Suprapubic skin (tissue), 4 donors: ENCODE measurements around the gene MARCKSL1. TPM values are rescaled to one million over a fixed set of nuclear protein-coding genes. Genes with fewer than 3 reads are reported as not detected.

ENCODE experiments used
- DNase-seq, 2 donors: peaks; one replicate each; pipeline ENCODE4 v3.0.0-alpha.2; 2019; ENCODE audit warnings: low spot score in 2 of 2
- H3K27ac ChIP-seq: fragments of 200-600 bp; sonication (generic); one replicate; pipeline ENCODE4 v1.5.1; 2019
- H3K27me3 ChIP-seq: fragments of 200-600 bp; sonication (generic); one replicate; pipeline ENCODE4 v1.5.1; 2019
- H3K36me3 ChIP-seq: fragments of 200-600 bp; sonication (generic); one replicate; pipeline ENCODE4 v1.5.1; 2019
- H3K4me1 ChIP-seq: fragments of 200-600 bp; sonication (generic); one replicate; pipeline ENCODE4 v1.5.1; 2019
- H3K4me3 ChIP-seq: fragments of 200-600 bp; sonication (generic); one replicate; pipeline ENCODE4 v1.5.1; 2019; ENCODE audit warnings: mild to moderate bottlenecking
- H3K9me3 ChIP-seq: fragments of 200-600 bp; sonication (generic); one replicate; pipeline ENCODE4 v1.5.1; 2019
- EP300 ChIP-seq: sonication (generic); formaldehyde crosslinking; IDR thresholded peaks from one replicate; pipeline ENCODE4 v1.6.1; 2017; ENCODE audit warnings: antibody characterized with exemption
- POLR2A ChIP-seq, 2 donors: fragments of 450-650 bp; IDR thresholded peaks; one replicate each; pipeline ENCODE4 v1.6.1; 2017; ENCODE audit warnings: antibody characterized with exemption in 2 of 2, mild to moderate bottlenecking in 2 of 2, moderate library complexity in 2 of 2
- POLR2AphosphoS5 ChIP-seq, 3 donors: sonication (generic); formaldehyde crosslinking; IDR thresholded peaks; one replicate each; pipeline ENCODE4 v1.6.1; 2017; ENCODE audit warnings: antibody characterized with exemption in 3 of 3
- WGBS: methylation state at CpG from one replicate; pipeline ENCODE4 v1.1.5; 2018; 5-methylcytosine and 5-hydroxymethylcytosine counted together
- total RNA-seq, 4 donors: library from RNA; depleted of rRNA; stranded (reverse); fragments of >200 nt; gene quantifications; one replicate each; pipeline ENCODE4 v1.1.0, GENCODE V29; 2016
- TF ChIP-seq, protein P1 (sequence below), 2 donors: fragments of 200-600 bp in 1 of 2; fragments of 450-650 bp in 1 of 2; sonication (generic) in 1 of 2; IDR thresholded peaks; one replicate each; pipeline ENCODE4 v1.5.1; 2016 to 2019; ENCODE audit warnings: antibody characterized with exemption in 2 of 2, mild to moderate bottlenecking in 1 of 2, moderate library complexity in 1 of 2

The MARCKSL1 gene
- total RNA-seq, 4 donors from 2014 or later = 12.8 to 25.1 (median 19.3) TPM

- H3K4me1 ChIP-seq = peaks cover 22% of the 10 kb centered on the region
- no peaks in the 10 kb centered on the region for H3K9me3 ChIP-seq
- no peak overlapping the region for H3K27ac ChIP-seq
- TF ChIP-seq, protein P1, sequence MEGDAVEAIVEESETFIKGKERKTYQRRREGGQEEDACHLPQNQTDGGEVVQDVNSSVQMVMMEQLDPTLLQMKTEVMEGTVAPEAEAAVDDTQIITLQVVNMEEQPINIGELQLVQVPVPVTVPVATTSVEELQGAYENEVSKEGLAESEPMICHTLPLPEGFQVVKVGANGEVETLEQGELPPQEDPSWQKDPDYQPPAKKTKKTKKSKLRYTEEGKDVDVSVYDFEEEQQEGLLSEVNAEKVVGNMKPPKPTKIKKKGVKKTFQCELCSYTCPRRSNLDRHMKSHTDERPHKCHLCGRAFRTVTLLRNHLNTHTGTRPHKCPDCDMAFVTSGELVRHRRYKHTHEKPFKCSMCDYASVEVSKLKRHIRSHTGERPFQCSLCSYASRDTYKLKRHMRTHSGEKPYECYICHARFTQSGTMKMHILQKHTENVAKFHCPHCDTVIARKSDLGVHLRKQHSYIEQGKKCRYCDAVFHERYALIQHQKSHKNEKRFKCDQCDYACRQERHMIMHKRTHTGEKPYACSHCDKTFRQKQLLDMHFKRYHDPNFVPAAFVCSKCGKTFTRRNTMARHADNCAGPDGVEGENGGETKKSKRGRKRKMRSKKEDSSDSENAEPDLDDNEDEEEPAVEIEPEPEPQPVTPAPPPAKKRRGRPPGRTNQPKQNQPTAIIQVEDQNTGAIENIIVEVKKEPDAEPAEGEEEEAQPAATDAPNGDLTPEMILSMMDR (IDR thresholded peaks at IDR 0.05) = no peak
- TF ChIP-seq POLR2AphosphoS5 (IDR thresholded peaks at IDR 0.05) (no peak), EP300 (no peak), POLR2A (IDR thresholded peaks at IDR 0.05) (no peak)
- DNase-seq = no peak
- no peaks in the 10 kb centered on the region for H3K36me3 ChIP-seq
- no peaks in the 10 kb centered on the region for H3K27me3 ChIP-seq
- no peak overlapping the region for H3K4me3 ChIP-seq
- 78% methylated on average over 9 of the region's 9 CpGs for WGBS
Observed at GRCh38 chr1:32346532-32347157, 10.6 kb upstream of the MARCKSL1 start.

DNA sequence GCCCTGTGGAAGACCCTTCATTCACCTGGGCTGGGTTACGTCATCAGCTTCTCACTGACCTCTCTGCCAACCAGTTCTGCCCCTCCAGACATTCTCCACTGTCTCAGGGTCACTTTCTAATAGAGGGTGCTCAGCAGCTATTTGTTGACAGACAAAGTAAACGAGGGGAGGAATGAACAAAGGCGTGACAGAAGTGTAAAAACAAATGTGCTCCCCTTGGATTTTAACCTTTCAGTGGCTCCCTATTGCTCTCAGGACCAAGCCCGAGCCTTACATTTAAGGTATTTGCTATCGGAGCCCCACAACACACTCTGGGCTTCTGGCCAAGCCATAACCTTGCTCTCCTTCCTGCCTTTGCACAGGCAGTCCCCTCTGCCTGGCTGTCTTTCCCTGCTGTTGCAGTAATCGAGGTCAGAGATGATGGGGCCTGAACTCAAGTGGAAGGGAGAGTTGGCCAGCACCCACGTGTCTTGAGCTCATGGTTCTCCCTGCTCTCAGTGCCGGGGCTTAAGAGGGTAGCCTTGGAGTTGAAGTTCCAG lies 9.3 kb upstream of the MARCKSL1 start:
- no peaks in the 10 kb centered on the region for H3K36me3 ChIP-seq
- no peak for DNase-seq
- H3K27me3 ChIP-seq = no peaks in the 10 kb centered on the region
- H3K27ac ChIP-seq = no peak overlapping the region
- no peak overlapping the region for H3K4me3 ChIP-seq
- H3K9me3 ChIP-seq = no peaks in the 10 kb centered on the region
- H3K4me1 ChIP-seq = peaks cover 20% of the 10 kb centered on the region
- WGBS = 64% methylated on average over 8 of the region's 8 CpGs
- TF ChIP-seq POLR2AphosphoS5 (IDR thresholded peaks at IDR 0.05) (no peak), POLR2A (IDR thresholded peaks at IDR 0.05) (no peak), EP300 (no peak)
- TF ChIP-seq, protein P1 (IDR thresholded peaks at IDR 0.05) = no peak

DNA sequence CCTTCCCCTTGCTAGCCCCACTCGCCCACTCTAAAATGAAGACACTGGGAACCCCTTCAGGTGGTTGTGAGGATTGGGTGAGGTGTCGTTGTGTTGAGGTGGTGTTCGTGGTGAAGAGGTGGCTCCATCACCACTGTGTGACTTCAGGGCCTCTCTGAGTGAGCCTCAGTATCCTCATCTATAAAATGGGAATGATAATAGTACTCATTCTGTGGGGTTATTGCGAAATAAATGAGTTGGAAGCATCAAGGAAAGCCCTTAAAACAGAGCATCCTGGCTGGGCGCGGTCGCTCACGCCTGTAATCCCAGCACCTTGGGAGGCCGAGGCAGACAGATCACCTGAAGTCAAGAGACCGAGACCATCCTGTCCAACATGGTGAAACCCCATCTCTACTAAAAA lies 6.7 kb upstream of the MARCKSL1 start:
- 91% methylated on average over 10 of the region's 10 CpGs for WGBS

GRCh38 chr1:32341971-32342370 lies 5.9 kb upstream of the MARCKSL1 start:
- Histone ChIP-seq H3K27ac (no peak overlapping the region), H3K36me3 (no peaks in the 10 kb centered on the region), H3K27me3 (no peaks in the 10 kb centered on the region), H3K4me3 (no peak overlapping the region), H3K4me1 (peaks cover 31% of the 10 kb centered on the region), H3K9me3 (no peaks in the 10 kb centered on the region)
- 35% methylated on average over 5 of the region's 5 CpGs for WGBS
- TF ChIP-seq EP300 (no peak), POLR2A (IDR thresholded peaks at IDR 0.05) (no peak)
- DNase-seq = no peak

More for the DNA sequence above, 6.7 kb upstream of the MARCKSL1 start:
- H3K27ac ChIP-seq = no peak overlapping the region
- TF ChIP-seq POLR2AphosphoS5 (IDR thresholded peaks at IDR 0.05) = no peak
- TF ChIP-seq, protein P1 (IDR thresholded peaks at IDR 0.05) = no peak
- no peak for TF ChIP-seq POLR2A (IDR thresholded peaks at IDR 0.05)
- TF ChIP-seq EP300 = no peak
- no peak overlapping the region for H3K4me3 ChIP-seq
- H3K36me3 ChIP-seq = no peaks in the 10 kb centered on the region
- H3K4me1 ChIP-seq = peaks cover 24% of the 10 kb centered on the region
- no peak for DNase-seq
- H3K27me3 ChIP-seq = no peaks in the 10 kb centered on the region
- H3K9me3 ChIP-seq = no peaks in the 10 kb centered on the region

GRCh38 chr1:32341186-32341757 lies 5.2 kb upstream of the MARCKSL1 start:
- Histone ChIP-seq H3K27ac (no peak overlapping the region), H3K4me3 (no peak overlapping the region), H3K9me3 (no peaks in the 10 kb centered on the region), H3K4me1 (peaks cover 38% of the 10 kb centered on the region), H3K36me3 (no peaks in the 10 kb centered on the region), H3K27me3 (no peaks in the 10 kb centered on the region)
- WGBS = 86% methylated on average over 9 of the region's 11 CpGs
- TF ChIP-seq POLR2A (IDR thresholded peaks at IDR 0.05) (no peak), EP300 (no peak), POLR2AphosphoS5 (IDR thresholded peaks at IDR 0.05) (no peak)
- TF ChIP-seq, protein P1 (IDR thresholded peaks at IDR 0.05) = no peak
- no peak for DNase-seq
